ENCODE results near the gene SMIM1. TPM values are rescaled to one million over a fixed set of nuclear protein-coding genes. Genes with fewer than 3 reads are reported as not detected.
A peak's percentile ranks its signal among the peaks of the same experiment; 100 is the strongest.

Gene SMIM1
- total and polyA plus RNA-seq, 8 donors: 3.1 to 15.1 (median 6.4) TPM

DNA sequence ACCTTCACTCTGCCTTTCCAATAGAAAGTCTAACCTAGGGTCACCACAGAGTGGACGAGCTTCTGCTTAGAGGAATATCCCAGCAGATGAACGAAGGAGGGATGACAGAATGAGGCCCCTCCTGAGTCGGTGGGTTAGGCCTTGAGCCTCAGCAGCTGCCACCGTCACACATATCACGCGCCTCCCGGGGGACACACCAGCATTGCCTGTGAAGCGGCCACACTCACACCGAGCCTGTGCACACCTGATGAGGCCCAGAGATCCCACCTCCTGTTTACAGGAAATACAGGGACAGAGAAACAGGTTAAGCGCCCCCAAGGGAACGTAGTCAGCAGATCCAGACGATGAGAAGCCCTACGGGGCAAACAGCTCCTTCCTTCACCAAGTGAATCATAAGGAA lies 48.9 kb downstream of the SMIM1 start:
- intact Hi-C loops (cut with DNase I): no loop called here
- Histone ChIP-seq H3K4me1 (no peaks in the 10 kb centered on the region), H3K36me3 (peaks cover 0 to 42% (median 8%) of the 10 kb centered on the region in 3 donors), H3K9me3 (no peaks in the 10 kb centered on the region), H3K27ac (no peak overlapping the region), H3K4me3 (no peak overlapping the region), H3K27me3 (no peaks in the 10 kb centered on the region)
- FAIRE-seq: no peak
- TF ChIP-seq CTCF (IDR thresholded peaks at IDR 0.05): no peak
- WGBS, 2 donors: 86 to 88% methylated on average over 13 of the region's 13 CpGs
- peak in 1 of 6 donors; percentile 29 for DNase-seq
- ATAC-seq: no peak

DNA sequence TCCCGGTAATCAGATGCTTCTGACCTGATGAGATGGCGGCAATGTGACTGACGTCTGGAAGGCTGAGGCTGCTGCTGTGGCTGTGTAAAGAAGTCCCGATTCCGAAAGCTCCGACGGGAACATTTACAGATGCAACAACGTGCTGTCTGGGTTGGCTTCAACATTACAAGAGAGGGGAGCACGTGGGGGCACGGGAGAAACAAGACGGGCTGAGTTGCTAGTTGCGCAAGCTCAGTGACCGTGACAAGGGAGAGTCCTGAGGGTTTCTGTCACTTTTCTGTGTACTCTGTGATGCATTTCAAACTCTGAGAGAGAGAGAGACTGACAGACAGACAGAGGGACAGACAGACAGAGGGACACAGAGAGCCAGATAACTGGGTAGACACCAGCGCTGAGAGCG lies 49.4 kb downstream of the SMIM1 start:
- intact Hi-C loops (cut with DNase I): no loop called here
- peak in 1 of 6 donors; percentile 18 for DNase-seq
- Histone ChIP-seq H3K27me3 (no peaks in the 10 kb centered on the region), H3K4me1 (no peaks in the 10 kb centered on the region), H3K9me3 (no peaks in the 10 kb centered on the region), H3K4me3 (no peak overlapping the region), H3K27ac (no peak overlapping the region), H3K36me3 (peaks cover 0 to 43% (median 8%) of the 10 kb centered on the region in 3 donors)
- FAIRE-seq: no peak
- WGBS, 2 donors: 80 to 84% methylated on average over 15 of the region's 15 CpGs
- no peak for ATAC-seq
- TF ChIP-seq CTCF (IDR thresholded peaks at IDR 0.05): no peak

GRCh38 chr1:3822421-3822820 lies 49.9 kb downstream of the SMIM1 start:
- no peak overlapping the region for H3K27ac ChIP-seq
- no peak for TF ChIP-seq CTCF (IDR thresholded peaks at IDR 0.05)
- no peaks in the 10 kb centered on the region for H3K27me3 ChIP-seq
- no peaks in the 10 kb centered on the region for H3K4me1 ChIP-seq
- no peaks in the 10 kb centered on the region for H3K9me3 ChIP-seq
- DNase-seq (peak in 1 of 6 donors; percentile 30), FAIRE-seq (no peak), ATAC-seq (no peak)
- intact Hi-C loops (cut with DNase I): no loop called here
- no peak overlapping the region for H3K4me3 ChIP-seq
- WGBS, 2 donors: 86 to 87% methylated on average over 16 of the region's 16 CpGs
- peaks cover 0 to 48% (median 8%) of the 10 kb centered on the region in 3 donors for H3K36me3 ChIP-seq

GRCh38 chr1:3824650-3825049 lies 52.1 kb downstream of the SMIM1 start:
- Histone ChIP-seq H3K4me3 (no peak overlapping the region), H3K27ac (no peak overlapping the region), H3K9me3 (no peaks in the 10 kb centered on the region), H3K27me3 (no peaks in the 10 kb centered on the region), H3K4me1 (no peaks in the 10 kb centered on the region), H3K36me3 (peaks cover 0 to 59% (median 12%) of the 10 kb centered on the region in 3 donors)
- DNase-seq (peak in 1 of 6 donors; percentile 4), FAIRE-seq (no peak), ATAC-seq (no peak)
- 75 to 78% methylated on average over 8 of the region's 8 CpGs for WGBS, 2 donors
- intact Hi-C loops (cut with DNase I): no loop called here
- no peak for TF ChIP-seq CTCF (IDR thresholded peaks at IDR 0.05)

GRCh38 chr1:3825356-3825755 lies 52.8 kb downstream of the SMIM1 start:
- Histone ChIP-seq H3K27ac (no peak overlapping the region), H3K4me3 (no peak overlapping the region), H3K4me1 (no peaks in the 10 kb centered on the region), H3K36me3 (peaks cover 0 to 62% (median 16%) of the 10 kb centered on the region in 3 donors), H3K9me3 (no peaks in the 10 kb centered on the region), H3K27me3 (no peaks in the 10 kb centered on the region)
- no peak for FAIRE-seq
- no peak for TF ChIP-seq CTCF (IDR thresholded peaks at IDR 0.05)
- peak in 1 of 6 donors; percentile 33 for DNase-seq
- 85 to 87% methylated on average over 15 of the region's 15 CpGs for WGBS, 2 donors
- intact Hi-C loops (cut with DNase I): no loop called here
- ATAC-seq: no peak

Other genes with a start within 250 kb of the SMIM1 start
- gene MEGF6, start 161.2 kb upstream of the SMIM1 start, total RNA-seq: 10 to 100 TPM in 1 of 6 donors, 1 to 10 TPM in 5; 2.6 to 11.2 (median 7.2) TPM
- gene MEGF6, start 161.2 kb upstream of the SMIM1 start, polyA plus RNA-seq: 10 to 100 TPM; 14.5 to 20.0 TPM
- gene TPRG1L, start 147.7 kb upstream of the SMIM1 start, total RNA-seq: 10 to 100 TPM; 16.4 to 25.8 (median 21.8) TPM
- gene TPRG1L, start 147.7 kb upstream of the SMIM1 start, polyA plus RNA-seq: 10 to 100 TPM; 16.5 to 33.3 TPM
- 10 to 100 TPM in 2 of 6 donors, 1 to 10 TPM in 4; 6.7 to 12.4 (median 9.2) TPM for gene WRAP73, start 122.6 kb upstream of the SMIM1 start, total RNA-seq
- 10 to 100 TPM; 19.0 to 26.2 TPM for gene WRAP73, start 122.6 kb upstream of the SMIM1 start, polyA plus RNA-seq
- under 1 TPM; 0.25 to 0.51 (median 0.37) TPM for gene TP73, start 120.2 kb upstream of the SMIM1 start, total RNA-seq
- under 1 TPM; 0.11 to 0.12 TPM for gene TP73, start 120.2 kb upstream of the SMIM1 start, polyA plus RNA-seq
- under 1 TPM in 1 of 6 donors, not detected in 5; 0.04 TPM for gene CCDC27, start 20.3 kb upstream of the SMIM1 start, total RNA-seq
- gene CCDC27, start 20.3 kb upstream of the SMIM1 start, polyA plus RNA-seq: not detected
- 10 to 100 TPM; 21.1 to 34.3 (median 27.5) TPM for gene LRRC47, start 23.7 kb downstream of the SMIM1 start, total RNA-seq
- 10 to 100 TPM; 15.7 to 24.6 TPM for gene LRRC47, start 23.7 kb downstream of the SMIM1 start, polyA plus RNA-seq
- 10 to 100 TPM; 22.6 to 37.7 (median 26.4) TPM for gene CEP104, start 84.5 kb downstream of the SMIM1 start, total RNA-seq
- gene CEP104, start 84.5 kb downstream of the SMIM1 start, polyA plus RNA-seq: 10 to 100 TPM in 1 of 2 donors, 1 to 10 TPM in 1; 9.2 to 10.3 TPM
- 1 to 10 TPM; 3.3 to 6.4 (median 4.3) TPM for gene DFFB, start 84.7 kb downstream of the SMIM1 start, total RNA-seq
- gene DFFB, start 84.7 kb downstream of the SMIM1 start, polyA plus RNA-seq: 1 to 10 TPM; 7.3 to 8.6 TPM
- 10 to 100 TPM in 1 of 6 donors, 1 to 10 TPM in 5; 6.7 to 11.6 (median 9.0) TPM for gene C1orf174, start 127.5 kb downstream of the SMIM1 start, total RNA-seq
- gene C1orf174, start 127.5 kb downstream of the SMIM1 start, polyA plus RNA-seq: 10 to 100 TPM in 1 of 2 donors, 1 to 10 TPM in 1; 9.0 to 11.4 TPM